ENCODE results near the gene UCHL5. TPM values are rescaled to one million over a fixed set of nuclear protein-coding genes. Genes with fewer than 3 reads are reported as not detected.

The UCHL5 gene
- total RNA-seq = 18.6 and 34.8 TPM in 2 replicates

GRCh38 chr1:193059282-193060114, at the start of gene UCHL5, which contains the start of gene RO60:
Gene UCHL5, minus strand, starts transcription at chr1:193059360. Its CDS starts 100 bp downstream, at chr1:193059260.
Gene RO60, plus strand, starts transcription at chr1:193059612. Its CDS starts 9,443 bp downstream, at chr1:193069055.

GRCh38 chr1:193104907-193105820, 46.0 kb upstream of the UCHL5 start, which contains the start of gene GLRX2:
Gene GLRX2, minus strand, starts transcription at chr1:193105414. Its CDS starts 32 bp downstream, at chr1:193105382.

Other genes with a start within 250 kb of the UCHL5 start
- gene RO60, start 252 bp upstream of the UCHL5 start, total RNA-seq = 95.7 and 129 TPM in 2 replicates
- 5.0 and 14.1 TPM in 2 replicates for gene GLRX2, start 46.1 kb upstream of the UCHL5 start, total RNA-seq
- gene CDC73, start 62.7 kb upstream of the UCHL5 start, total RNA-seq = 10.4 and 27.3 TPM in 2 replicates
- gene B3GALT2, start 127.3 kb upstream of the UCHL5 start, total RNA-seq = 0.65 and 44.1 TPM in 2 replicates

Measured in bladder microvascular endothelial cell (primary cell).